HFF-Myc (cell line): ENCODE measurements around the gene TRIM42.

Experiments used
- DNase-seq: peaks from one replicate; pipeline ENCODE4 v3.0.0-alpha.2; 2011; ENCODE audit warnings: low read depth; ENCODE audit errors: extremely low read depth
- H3K4me3 ChIP-seq: replicated peaks from 2 replicates; pipeline ENCODE4 v1.5.1; 2011; ENCODE audit warnings: low read depth, mild to moderate bottlenecking, control low read depth, low read length
- TF ChIP-seq, protein P1 (sequence below): IDR thresholded peaks from 2 replicates; pipeline ENCODE4 v1.5.1; 2012; ENCODE audit warnings: mild to moderate bottlenecking, low read depth, low read length, control low read depth; ENCODE audit errors: missing control alignments

TRIM42 gene

GRCh38 chr3:140677764-140678163, at the start of gene TRIM42:
Gene TRIM42 (plus strand): TSS chr3:140678064. CDS start chr3:140678230, 166 bp downstream.
- no peak for DNase-seq
- no peak within 1 kb of the TSS for H3K4me3 ChIP-seq
- TF ChIP-seq, protein P1, sequence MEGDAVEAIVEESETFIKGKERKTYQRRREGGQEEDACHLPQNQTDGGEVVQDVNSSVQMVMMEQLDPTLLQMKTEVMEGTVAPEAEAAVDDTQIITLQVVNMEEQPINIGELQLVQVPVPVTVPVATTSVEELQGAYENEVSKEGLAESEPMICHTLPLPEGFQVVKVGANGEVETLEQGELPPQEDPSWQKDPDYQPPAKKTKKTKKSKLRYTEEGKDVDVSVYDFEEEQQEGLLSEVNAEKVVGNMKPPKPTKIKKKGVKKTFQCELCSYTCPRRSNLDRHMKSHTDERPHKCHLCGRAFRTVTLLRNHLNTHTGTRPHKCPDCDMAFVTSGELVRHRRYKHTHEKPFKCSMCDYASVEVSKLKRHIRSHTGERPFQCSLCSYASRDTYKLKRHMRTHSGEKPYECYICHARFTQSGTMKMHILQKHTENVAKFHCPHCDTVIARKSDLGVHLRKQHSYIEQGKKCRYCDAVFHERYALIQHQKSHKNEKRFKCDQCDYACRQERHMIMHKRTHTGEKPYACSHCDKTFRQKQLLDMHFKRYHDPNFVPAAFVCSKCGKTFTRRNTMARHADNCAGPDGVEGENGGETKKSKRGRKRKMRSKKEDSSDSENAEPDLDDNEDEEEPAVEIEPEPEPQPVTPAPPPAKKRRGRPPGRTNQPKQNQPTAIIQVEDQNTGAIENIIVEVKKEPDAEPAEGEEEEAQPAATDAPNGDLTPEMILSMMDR: no peak

- no peak for DNase-seq
- no peak overlapping the region for H3K4me3 ChIP-seq
- TF ChIP-seq, protein P1: no peak
Observed at GRCh38 chr3:140628606-140629005, 49.3 kb upstream of the TRIM42 start.

DNA sequence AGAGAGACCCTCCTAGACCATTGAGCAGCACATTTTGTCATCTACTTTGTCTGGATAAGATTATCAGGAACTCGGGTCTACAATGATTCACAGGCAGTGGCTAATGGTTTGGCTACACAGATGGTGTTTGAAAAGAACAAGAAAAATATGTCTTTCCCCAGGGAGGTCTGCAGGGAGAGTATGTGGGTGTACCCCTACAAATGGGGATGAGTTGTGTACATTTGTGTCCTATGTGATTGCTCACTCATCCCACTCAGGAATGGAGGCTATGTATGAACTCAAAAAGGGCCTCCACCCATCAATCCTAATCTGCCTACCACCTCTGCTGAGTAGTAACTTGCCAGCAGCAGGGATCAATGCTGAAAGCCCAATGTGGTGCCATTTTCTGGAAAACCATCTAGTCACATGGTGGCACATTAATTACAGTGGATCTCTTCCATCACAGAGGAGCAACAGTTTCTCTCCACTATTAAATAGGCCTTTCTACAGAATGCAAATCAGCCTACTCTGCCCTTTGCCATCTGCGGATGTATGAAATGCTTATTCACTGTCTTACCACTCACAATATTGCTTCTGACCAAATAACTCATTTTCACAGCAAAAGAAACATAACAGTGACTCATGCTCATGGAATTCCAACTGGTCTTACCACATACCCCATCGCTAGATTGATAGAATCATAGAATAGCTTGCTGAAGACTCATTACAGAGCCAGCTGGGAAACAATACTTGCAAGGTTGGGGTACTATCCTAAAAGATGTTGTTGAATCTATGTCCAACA, 48.3 kb upstream of the TRIM42 start:
- TF ChIP-seq, protein P1: no peak
- peak; percentile 31 for DNase-seq
- no peak overlapping the region for H3K4me3 ChIP-seq

DNA sequence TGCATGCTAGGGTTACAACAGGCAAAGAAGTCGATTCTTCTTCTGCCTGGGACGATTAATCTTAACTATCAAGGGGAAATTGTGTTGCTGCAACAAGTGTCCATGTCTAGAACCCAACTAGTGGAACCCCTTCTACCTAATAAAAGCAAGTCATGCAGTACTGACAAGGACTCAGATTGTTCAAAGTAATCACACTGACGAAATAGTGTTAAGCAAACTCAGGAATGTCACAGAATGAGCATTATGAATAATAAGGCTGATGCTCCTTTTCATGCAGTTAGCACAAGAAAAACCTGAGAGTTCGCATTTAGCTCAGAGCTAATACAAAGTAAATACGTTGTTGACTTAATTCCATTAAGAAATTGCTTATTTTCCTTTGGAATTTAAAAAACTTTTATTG, 47.5 kb upstream of the TRIM42 start:
- TF ChIP-seq, protein P1: no peak
- H3K4me3 ChIP-seq: no peak overlapping the region
- DNase-seq: no peak

- TF ChIP-seq, protein P1: no peak
- no peak overlapping the region for H3K4me3 ChIP-seq
- no peak for DNase-seq
Observed at GRCh38 chr3:140630866-140631265, 47.0 kb upstream of the TRIM42 start.

GRCh38 chr3:140635276-140635675, 42.6 kb upstream of the TRIM42 start:
- TF ChIP-seq, protein P1: no peak
- DNase-seq: no peak
- H3K4me3 ChIP-seq: no peak overlapping the region
